Activated CD4-positive, alpha-beta T cell treated with anti-CD3 and anti-CD28 coated beads for 4 hours (primary cell): ENCODE results near the gene TMEM225.
"Not testable (repeated sequence)": the region's sequence is repeated elsewhere in the genome, so short reads cannot be mapped to it uniquely, and the experiment has no call there.

Experiments
- DNase-seq, 2 donors: peaks; one replicate each; pipeline ENCODE4 v3.0.0-alpha.2; 2020

The TMEM225 gene

GRCh38 chr11:123885570-123885969 is at the start of gene TMEM225:
TSS of gene TMEM225 (minus strand) at chr11:123885670. CDS start at chr11:123885425, 245 bp downstream.
- no peak for DNase-seq

DNA sequence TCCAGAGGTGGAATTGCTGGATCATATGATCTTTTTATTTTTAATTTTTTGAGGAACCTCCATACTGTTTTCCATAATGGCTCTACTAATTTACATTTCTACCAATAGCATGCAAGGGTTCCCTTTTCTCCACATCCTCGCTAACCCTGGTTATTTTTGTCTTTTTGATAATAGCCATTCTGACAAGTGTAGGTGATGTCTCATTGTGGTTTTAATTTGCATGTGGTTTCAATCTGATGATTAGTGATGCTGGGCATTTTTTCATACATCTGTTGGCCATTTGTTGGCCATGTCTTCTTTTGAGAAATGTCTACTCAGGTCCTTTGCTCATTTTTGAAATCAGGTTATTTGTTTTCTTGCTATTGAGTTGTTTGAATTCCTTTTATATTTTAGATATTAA is 38.6 kb upstream of the TMEM225 start:
- DNase-seq: no peak

- DNase-seq: no peak
These were observed 35.5 kb upstream of the TMEM225 start for GRCh38 chr11:123920943-123921342.

GRCh38 chr11:123905826-123906225 is 20.4 kb upstream of the TMEM225 start:
- DNase-seq: no peak

GRCh38 chr11:123904932-123905331 is 19.5 kb upstream of the TMEM225 start:
- DNase-seq: no peak

DNA sequence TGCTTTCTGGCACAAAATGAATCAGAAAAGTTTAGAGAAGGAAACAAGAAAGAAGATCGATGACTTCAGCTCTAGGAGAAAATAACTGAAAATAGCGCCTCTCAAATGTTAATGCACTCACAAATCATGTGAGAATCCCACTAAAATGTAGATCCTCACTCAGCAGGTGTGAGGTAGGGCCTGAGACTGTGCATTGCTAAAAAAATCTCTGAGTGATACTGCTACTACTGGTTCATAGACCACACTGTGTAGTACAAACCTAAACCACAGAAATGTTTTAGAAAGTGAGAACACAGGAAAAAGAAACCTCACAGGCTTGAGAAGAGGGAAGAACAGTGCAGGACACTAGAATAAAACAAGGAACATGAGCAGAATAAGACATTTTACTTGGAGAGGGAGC is 18.5 kb upstream of the TMEM225 start:
- no peak for DNase-seq

DNA sequence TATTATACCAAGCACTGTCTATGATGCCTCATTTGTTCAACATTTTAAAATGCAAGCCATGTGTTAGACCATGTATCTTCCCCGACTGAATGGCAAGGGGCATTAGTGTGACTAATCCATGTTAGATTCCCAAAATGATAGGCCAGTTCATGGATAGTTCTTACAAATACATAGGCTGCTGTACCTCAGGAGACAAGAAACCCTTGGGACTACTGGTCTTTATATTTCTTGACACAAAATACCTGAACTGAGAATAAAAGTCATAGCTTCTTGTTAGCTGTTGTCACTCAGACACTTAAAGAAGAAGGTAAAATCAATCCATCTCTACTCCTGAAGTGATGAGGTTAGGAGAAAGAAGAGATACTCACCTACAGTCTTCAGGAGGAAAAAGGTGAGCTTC is 16.4 kb upstream of the TMEM225 start, which contains the start of gene OR8D4:
TSS of gene OR8D4 (plus strand) at position 301 of the 400 bp plus-strand sequence. CDS start 4,265 bp downstream, outside the sequence.
- DNase-seq: no peak

DNA sequence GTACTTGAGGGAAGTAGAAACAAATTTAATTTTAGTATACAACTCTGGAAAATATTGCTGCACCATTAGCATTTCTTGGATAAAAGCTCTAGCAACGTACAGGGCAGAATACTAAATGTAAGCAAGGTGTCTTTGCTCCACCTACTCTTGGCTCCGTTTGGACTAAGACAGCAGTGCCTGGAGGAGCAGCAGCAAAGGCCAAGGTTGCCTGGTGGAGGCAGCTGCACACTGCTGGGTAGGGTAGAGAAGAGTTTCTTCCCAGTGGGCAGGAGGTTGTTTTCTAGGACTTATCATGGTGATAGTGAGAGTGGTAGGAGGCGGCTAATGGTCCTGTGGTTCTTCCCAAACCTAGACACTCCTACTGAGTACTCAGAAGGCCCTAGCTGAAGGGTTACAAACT is 14.3 kb upstream of the TMEM225 start:
- no peak for DNase-seq

- DNase-seq: no peak
These were observed 6.6 kb upstream of the TMEM225 start for GRCh38 chr11:123892031-123892430.

GRCh38 chr11:123880912-123881311 is 4.6 kb downstream of the TMEM225 start:
- DNase-seq: no peak

GRCh38 chr11:123867795-123868194 is 17.7 kb downstream of the TMEM225 start:
- DNase-seq: not testable (repeated sequence)

- DNase-seq: not testable (repeated sequence)
These were observed 20.2 kb downstream of the TMEM225 start for GRCh38 chr11:123865293-123865692.

GRCh38 chr11:123859731-123860130 is 25.7 kb downstream of the TMEM225 start:
- no peak for DNase-seq

DNA sequence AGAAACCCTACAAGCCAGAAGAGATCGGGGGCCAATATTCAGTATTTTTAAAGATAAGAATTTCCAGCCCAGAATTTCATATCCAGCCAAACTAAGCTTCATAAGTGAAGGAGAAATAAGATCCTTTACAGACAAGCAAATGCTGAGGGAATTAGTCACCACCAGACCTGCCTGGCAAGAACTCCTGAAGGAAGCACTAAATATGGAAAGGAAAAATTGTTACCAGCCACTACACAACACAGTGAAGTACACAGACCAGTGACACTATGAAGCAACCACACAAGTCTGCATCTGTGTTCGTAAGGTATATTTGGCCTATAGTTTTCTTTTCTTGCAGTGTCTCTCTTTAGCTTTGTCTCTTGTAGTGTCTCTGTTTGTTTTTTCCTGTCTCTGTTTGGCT is 29.0 kb downstream of the TMEM225 start:
- no peak for DNase-seq

GRCh38 chr11:123853038-123853437 is 32.4 kb downstream of the TMEM225 start:
- no peak for DNase-seq

DNA sequence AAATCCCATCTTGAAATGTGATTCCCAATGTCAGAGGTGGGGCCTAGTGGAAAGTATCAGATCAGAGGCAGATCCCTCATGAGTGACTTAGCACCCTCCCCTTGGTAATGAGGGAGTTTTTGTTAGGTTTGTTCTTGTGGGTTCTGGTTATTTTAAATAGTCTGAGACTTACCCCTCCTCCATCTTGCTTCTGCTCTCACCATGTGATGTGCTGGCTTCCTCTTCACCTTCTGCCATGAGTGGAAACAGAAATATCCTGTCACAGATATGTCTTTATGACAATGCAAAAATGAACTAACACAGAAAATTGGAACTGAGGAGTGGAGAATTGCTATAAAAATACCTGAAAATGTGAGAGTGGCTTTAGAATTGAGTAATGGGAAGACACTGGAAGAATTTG is 33.1 kb downstream of the TMEM225 start:
- DNase-seq: no peak

- no peak for DNase-seq
These were observed 34.4 kb downstream of the TMEM225 start for GRCh38 chr11:123851110-123851509.

DNA sequence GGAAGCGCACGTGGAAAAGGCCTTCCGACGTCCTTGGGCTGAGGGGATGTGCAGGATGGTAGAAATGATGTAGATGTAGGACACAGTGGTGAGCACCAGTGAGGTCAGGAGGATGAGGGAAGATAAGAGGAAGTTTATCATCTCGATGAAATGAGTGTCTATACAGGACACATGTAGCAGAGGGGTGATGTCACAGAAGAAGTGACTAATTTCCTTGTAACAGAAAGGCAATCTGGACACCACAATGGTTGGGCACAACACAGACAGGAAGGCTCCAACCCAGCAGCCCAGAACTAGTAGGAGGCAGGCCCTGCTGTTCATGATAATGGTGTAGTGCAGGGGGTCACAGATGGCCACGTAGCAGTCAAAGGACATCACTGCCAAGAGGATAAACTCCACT is 44.3 kb downstream of the TMEM225 start:
- DNase-seq: no peak

- DNase-seq: no peak
These were observed 46.3 kb downstream of the TMEM225 start for GRCh38 chr11:123839131-123839530.

- no peak for DNase-seq
These were observed 46.8 kb downstream of the TMEM225 start for GRCh38 chr11:123838659-123839058.

DNA sequence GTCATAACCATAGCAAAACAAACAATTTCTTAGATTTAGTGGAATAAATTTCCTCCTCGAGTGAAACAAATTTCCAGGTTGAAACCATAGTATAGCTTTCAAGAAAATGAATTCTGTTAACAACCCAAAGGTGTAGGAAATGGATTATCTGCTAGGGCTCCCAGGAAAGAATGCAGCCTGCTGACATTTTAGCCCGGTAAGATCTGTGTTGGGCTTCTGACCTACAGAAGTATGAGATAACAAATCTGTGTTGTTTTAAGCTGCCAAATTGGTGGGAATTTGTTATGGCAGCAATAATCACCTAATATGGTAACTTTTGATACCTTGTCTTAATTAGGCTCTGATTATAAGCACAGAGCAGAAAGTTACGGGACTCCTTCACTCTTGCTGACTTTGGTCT is 47.3 kb downstream of the TMEM225 start:
- DNase-seq: no peak

DNA sequence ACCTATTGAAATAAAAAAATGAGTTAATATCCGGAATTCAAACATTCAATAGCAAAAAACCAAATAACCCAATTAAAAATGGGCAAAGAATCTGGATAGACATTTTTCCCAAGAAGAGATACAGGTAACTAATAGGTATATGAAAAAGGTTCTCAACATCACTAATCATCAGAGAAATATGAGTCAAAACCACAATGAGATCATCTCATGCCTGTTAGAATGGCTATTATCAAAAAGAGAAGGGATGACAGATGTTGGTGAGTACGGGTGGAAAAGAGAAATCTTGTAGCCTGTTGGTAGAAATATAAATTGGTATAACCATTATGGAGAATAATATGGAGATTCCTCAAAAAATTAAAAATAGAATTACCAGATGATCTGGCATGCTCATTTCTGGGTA is 52.4 kb downstream of the TMEM225 start:
- DNase-seq: no peak
